GM21447 (cell line): ENCODE data around the gene CXorf49B.

Experiments
- ATAC-seq: cut with Tn5 transposase; IDR thresholded peaks from one replicate; pipeline ENCODE4 v1.9.1; 2021; ENCODE audit not compliant: unreplicated experiment

The CXorf49B gene

DNA sequence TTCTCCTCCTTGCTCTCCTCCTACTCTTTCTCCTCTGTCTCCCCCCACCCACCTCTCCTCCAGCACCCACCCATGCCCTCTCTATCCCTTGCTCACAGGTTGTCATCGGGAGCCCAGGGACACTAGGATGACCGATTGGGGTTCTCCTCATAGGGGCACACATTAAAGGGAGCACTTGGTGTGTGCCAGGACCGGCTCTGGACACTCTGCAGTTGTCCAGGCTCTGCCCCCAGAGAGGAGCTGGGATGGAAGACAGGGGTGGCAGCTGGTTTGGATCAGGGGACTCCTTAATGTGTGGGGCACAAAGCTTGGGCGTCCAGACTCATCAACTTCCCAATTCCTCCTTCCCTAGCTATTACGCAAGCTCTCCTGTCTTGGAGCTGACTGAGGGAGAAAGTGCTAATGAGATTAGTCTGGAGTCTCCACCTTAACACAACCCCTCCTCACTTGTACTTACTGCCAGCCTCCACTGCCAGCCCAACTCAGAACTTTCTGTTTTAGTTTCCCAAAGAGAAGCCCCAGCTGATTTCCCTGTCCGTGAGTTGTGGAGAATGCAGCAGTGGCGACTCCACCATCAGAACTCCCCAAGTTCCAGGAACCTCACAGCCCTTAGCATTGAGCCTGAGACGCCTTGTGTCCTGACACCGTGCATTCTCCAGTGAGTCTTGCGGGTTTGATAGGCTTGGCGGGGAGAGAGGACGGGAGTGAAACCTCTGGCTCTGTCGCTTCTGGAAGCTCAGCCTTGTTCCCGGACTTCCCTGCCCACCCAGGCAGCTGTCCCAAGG lies 52.2 kb downstream of the CXorf49B start:
- no peak for ATAC-seq

DNA sequence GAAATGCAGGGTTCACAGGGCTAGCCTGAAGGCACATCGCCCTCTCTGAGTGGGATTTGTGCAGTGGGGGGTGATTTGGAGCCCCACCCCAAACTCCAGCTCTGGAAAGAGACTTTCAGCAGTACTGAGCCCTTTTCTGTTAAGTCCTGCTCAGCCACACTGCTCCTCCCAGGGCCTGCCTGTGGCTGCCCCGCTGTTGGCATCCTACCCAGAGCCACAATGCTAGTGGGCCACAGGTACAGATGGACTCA lies 52.7 kb downstream of the CXorf49B start:
- ATAC-seq: no peak
